ENCODE measurements around the gene PDE4D. TPM values are rescaled to one million over a fixed set of nuclear protein-coding genes. Genes with fewer than 3 reads are reported as not detected.

The PDE4D gene
- total RNA-seq, 1 experiment from 2014 or later = 3.3 TPM

- no peak for TF ChIP-seq ELF4 (CRISPR knock-in tag; IDR thresholded peaks at IDR 0.05; ENCODE audit: low read depth)
Measured at GRCh38 chr5:59800347-59800893, 93.1 kb downstream of the PDE4D start (continued).

- ChIA-PET POLR2A (interaction anchor here (1.5 kb wide), 1 partner anchor 9 kb away, joined by 3 read pairs; no protein-coding TSS in a partner anchor), CTCF (interaction anchor here (0.6 to 2.1 kb wide), 19 partner anchors 10 to 611 kb away, joined by 3 to 19 read pairs (median 5); no protein-coding TSS in a partner anchor)
- TF ChIP-seq EMX1 (CRISPR knock-in tag; IDR thresholded peaks at IDR 0.05) = no peak
- DNase-seq (ENCODE audit: low spot score) (no peak), ATAC-seq (peak; percentile 61)
- no peaks in the 10 kb centered on the region for H3K36me3 Mint-ChIP-seq
- H3K9me3 Mint-ChIP-seq = peaks cover 4% of the 10 kb centered on the region
- no peaks in the 10 kb centered on the region for H3K27me3 Mint-ChIP-seq (ENCODE audit: low read depth)
- H3K4me3 Mint-ChIP-seq = no peak overlapping the region
- H3K27ac Mint-ChIP-seq = no peak overlapping the region
- peaks cover 15% of the 10 kb centered on the region for H3K4me1 Mint-ChIP-seq
Measured at GRCh38 chr5:59799668-59800346, 93.7 kb downstream of the PDE4D start.

DNA sequence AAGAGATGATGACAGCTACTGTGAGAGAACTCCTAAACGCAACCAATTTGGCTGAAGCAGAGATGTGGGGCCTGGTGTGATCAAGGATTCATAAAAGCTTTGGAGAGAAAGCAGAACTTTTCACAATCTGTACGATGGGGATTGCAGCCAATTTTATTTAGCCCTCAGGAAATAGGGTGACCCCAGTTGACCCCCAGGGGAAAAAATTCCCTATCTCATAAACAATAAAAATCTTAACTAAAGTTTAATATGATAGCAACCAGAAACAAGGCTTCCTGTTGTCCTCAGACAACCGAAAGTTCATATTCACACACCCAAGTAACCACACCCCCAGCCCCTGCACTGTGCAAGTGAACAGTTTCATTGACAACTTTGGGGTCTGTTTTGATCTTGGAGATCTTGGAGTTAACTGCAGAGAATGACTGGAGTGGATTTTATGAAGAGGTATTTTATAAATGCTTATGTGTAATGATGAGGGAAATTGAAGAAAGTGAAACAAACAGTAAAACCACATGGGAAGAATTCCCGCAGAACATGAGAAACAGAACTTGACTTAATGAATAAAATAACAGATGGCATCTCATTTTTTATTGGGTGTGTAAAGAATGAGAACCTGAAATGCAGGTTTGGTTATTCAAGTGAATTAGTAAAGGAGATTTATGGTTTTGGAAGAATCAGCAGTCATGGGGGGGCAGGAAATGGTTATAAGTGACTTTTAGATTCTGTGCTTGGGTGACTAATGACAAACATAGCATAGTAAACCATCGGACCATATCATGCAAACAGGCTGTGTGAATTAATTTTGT is 94.5 kb downstream of the PDE4D start:
- Mint-ChIP-seq H3K4me3 (no peak overlapping the region), H3K9me3 (peaks cover 4% of the 10 kb centered on the region), H3K27ac (no peak overlapping the region), H3K27me3 (ENCODE audit: low read depth) (no peaks in the 10 kb centered on the region), H3K4me1 (peaks cover 15% of the 10 kb centered on the region), H3K36me3 (no peaks in the 10 kb centered on the region)
- ATAC-seq = no peak
- ChIA-PET CTCF (no interaction called here), POLR2A (no interaction called here)
- TF ChIP-seq CBFB (CRISPR knock-in tag; IDR thresholded peaks at IDR 0.05; ENCODE audit: low read depth) = no peak
- no peak for TF ChIP-seq ZNF138 (CRISPR knock-in tag; conservative IDR thresholded peaks at IDR 0.05)
- TF ChIP-seq E2F1 (CRISPR knock-in tag; IDR thresholded peaks at IDR 0.05) = no peak
- TF ChIP-seq ATF1 (CRISPR knock-in tag; IDR thresholded peaks at IDR 0.05) = no peak
- TF ChIP-seq ZNF263 (CRISPR knock-in tag; IDR thresholded peaks at IDR 0.05; ENCODE audit: low read depth) = no peak
- no peak for TF ChIP-seq JUN (CRISPR knock-in tag; IDR thresholded peaks at IDR 0.05)
- no peak for TF ChIP-seq ETV6 (CRISPR knock-in tag; IDR thresholded peaks at IDR 0.05)
- TF ChIP-seq, protein P1, sequence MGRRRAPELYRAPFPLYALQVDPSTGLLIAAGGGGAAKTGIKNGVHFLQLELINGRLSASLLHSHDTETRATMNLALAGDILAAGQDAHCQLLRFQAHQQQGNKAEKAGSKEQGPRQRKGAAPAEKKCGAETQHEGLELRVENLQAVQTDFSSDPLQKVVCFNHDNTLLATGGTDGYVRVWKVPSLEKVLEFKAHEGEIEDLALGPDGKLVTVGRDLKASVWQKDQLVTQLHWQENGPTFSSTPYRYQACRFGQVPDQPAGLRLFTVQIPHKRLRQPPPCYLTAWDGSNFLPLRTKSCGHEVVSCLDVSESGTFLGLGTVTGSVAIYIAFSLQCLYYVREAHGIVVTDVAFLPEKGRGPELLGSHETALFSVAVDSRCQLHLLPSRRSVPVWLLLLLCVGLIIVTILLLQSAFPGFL (CRISPR knock-in tag; IDR thresholded peaks at IDR 0.05; ENCODE audit: borderline replicate concordance) = no peak
- no peak for TF ChIP-seq ZNF512 (CRISPR knock-in tag; IDR thresholded peaks at IDR 0.05; ENCODE audit: borderline replicate concordance)
- no peak for TF ChIP-seq CREM (CRISPR knock-in tag; IDR thresholded peaks at IDR 0.05)
- TF ChIP-seq, protein P2, sequence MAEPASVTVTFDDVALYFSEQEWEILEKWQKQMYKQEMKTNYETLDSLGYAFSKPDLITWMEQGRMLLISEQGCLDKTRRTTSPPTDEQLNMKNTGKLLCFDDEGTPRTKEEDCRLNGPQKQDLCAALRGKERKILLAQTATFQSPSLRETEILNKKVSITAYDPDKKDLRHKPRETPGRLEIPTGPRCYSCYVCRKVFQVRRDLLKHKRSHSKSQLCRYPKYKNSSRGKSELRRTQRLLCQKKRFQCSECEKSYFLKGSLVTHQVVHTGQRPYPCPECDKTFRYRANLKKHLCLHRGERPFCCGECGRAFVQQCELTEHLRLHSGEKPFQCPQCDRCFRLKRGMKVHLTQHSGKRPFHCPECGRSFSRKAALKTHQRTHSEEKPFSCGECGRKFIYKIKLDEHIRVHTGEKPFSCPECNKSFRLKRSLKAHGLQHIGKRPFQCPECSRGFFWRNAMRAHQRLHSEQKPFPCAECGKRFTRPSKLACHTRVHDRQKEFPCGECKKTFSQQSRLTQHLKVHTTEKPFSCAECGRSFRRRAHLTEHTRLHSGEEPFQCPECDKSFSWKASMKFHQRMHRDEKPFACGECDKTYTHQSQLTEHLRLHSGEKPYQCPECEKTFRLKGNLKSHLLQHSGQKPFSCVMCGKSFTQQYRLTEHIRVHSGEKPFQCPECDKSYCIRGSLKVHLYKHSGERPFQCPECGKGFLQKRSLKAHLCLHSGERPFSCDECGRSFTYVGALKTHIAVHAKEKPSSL (CRISPR knock-in tag; conservative IDR thresholded peaks at IDR 0.05) = no peak
- no peak for TF ChIP-seq ATF6 (CRISPR knock-in tag; IDR thresholded peaks at IDR 0.05)
- TF ChIP-seq NR1H2 (CRISPR knock-in tag; IDR thresholded peaks at IDR 0.05) = no peak
- TF ChIP-seq SMAD4 (CRISPR knock-in tag; IDR thresholded peaks at IDR 0.05) = no peak
- TF ChIP-seq IRF2 (CRISPR knock-in tag; IDR thresholded peaks at IDR 0.05; ENCODE audit: borderline replicate concordance, low read depth) = no peak
- TF ChIP-seq NR2C2 (CRISPR knock-in tag; IDR thresholded peaks at IDR 0.05) = no peak
- TF ChIP-seq, protein P3, sequence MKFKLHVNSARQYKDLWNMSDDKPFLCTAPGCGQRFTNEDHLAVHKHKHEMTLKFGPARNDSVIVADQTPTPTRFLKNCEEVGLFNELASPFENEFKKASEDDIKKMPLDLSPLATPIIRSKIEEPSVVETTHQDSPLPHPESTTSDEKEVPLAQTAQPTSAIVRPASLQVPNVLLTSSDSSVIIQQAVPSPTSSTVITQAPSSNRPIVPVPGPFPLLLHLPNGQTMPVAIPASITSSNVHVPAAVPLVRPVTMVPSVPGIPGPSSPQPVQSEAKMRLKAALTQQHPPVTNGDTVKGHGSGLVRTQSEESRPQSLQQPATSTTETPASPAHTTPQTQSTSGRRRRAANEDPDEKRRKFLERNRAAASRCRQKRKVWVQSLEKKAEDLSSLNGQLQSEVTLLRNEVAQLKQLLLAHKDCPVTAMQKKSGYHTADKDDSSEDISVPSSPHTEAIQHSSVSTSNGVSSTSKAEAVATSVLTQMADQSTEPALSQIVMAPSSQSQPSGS (CRISPR knock-in tag; IDR thresholded peaks at IDR 0.05; ENCODE audit: borderline replicate concordance, low read depth) = no peak
- DNase-seq (ENCODE audit: low spot score) = no peak
